NCI-H1436 (cell line): ENCODE data around the gene ASXL1.
A peak's percentile ranks its signal among the peaks of the same experiment; 100 is the strongest.
"Not testable (repeated sequence)": the region's sequence is repeated elsewhere in the genome, so short reads cannot be mapped to it uniquely, and the experiment has no call there.

Experiments
- DNase-seq: peaks from one replicate; lab custom pipeline; 2025; lab: John Stamatoyannopoulos, UW

ASXL1 gene

GRCh38 chr20:32337937-32338661 is 20.0 kb upstream of the ASXL1 start:
- DNase-seq, result no peak

DNA sequence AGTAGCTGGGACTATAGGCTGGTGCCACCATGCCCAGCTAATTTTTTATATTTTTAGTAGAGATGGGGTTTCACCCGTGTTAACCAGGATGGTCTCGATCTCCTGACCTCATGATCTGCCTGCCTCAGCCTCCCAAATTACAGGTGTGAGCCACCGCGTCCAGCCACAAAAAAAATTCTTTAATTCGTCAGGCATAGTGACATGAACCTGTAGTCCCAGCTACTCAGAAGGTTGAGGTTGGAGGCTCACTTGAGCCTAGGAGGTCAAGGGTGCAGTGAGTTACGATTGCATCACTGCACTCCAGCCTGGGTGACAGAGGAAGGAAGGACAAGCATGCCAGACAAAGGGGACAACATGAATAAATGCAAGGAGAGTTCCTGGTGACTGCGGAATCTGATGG is 19.5 kb upstream of the ASXL1 start:
- DNase-seq, result no peak

DNA sequence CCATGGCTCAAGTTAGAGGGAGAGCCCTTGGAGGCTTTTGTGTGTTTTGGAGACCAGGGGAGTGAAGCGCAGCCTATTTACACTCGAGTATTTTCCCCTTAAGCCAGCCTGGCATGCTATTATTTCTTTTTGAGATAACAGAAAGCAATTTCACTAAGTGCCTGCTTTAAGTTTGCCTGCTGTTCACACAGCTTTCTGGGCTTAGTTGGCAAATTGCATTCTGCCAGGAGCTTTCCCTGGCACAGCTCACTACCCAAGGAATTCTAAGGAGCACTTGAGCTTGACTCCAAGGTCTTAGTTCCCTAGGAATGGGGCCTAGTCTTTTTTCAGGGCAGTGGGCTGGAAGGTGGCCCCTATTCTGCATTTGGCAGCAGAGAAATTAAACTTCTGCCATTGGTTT is 19.0 kb upstream of the ASXL1 start:
- DNase-seq, result no peak

DNA sequence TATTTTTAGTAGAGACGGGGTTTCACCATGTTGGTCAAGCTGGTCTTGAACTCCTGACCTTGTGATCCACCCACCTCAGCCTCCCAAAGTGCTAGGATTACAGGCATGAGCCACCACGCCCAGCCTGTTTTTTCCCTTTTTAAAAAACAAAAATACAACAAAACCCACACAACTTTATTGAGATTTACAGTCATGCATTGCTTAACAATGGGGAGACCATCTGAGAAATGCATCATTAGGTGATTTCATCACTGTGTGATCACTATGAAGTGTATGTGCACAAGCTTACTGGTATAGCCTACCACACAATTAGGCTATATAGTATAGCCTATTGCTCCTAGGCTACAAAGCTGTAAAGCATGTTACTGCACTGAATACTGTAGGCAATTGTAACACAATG is 17.1 kb upstream of the ASXL1 start:
- DNase-seq, result not testable (repeated sequence)

DNA sequence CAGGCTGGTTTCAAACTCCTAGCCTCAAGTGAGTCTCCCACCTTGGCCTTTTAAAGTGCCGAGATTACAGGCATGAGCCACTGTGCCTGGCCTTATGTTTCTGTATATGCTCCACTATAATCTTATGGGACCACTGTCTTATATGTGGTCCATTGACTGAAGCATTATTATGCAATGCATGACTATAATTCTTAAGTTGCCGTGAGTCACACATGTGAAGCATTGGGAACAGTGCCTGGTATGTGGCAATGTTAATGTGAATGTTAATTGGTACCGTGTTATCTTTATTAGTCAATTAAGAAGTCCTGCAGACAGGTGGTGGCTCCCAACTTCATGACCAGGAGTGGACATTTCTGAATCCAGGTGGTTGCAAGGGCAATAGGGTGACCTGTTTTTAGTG is 14.7 kb upstream of the ASXL1 start:
- no peak for DNase-seq

- no peak for DNase-seq
Measured at GRCh38 chr20:32344835-32345506, 13.2 kb upstream of the ASXL1 start.

GRCh38 chr20:32348207-32348606 is 9.9 kb upstream of the ASXL1 start:
- no peak for DNase-seq

GRCh38 chr20:32350421-32350820 is 7.7 kb upstream of the ASXL1 start:
- DNase-seq, result no peak

DNA sequence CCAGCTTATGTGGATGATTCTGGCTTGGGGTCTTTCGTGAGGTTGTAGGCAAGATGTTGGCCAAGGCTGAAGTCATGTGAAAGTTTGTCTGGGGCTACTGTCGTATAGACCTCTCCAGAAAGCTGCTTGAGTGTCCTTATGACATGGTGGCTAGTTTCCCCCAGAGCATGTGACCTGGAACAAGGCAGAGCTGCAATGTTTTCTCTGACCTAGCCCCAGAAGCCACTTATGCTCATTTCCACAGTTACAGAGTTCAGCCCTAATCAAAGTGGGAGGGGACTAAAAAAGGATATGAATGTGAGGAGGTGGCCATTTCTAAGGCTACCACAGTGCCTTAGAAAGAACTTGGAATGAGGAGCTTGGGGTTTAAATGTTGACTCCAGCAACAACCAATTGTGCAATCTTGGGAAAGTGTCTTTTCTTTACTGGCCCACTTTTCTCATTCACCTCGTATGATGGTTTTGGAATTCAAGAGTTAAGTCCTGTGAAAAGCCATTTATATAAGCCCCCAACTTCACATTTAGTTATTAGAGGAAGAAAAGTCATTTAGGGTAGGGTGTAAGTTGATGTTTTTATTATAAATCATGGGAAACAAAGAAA is 5.9 kb upstream of the ASXL1 start:
- no peak for DNase-seq

- DNase-seq, result no peak
Measured at GRCh38 chr20:32353848-32354496, 4.2 kb upstream of the ASXL1 start.

GRCh38 chr20:32354592-32355416 is 3.3 kb upstream of the ASXL1 start:
- DNase-seq, result no peak

DNA sequence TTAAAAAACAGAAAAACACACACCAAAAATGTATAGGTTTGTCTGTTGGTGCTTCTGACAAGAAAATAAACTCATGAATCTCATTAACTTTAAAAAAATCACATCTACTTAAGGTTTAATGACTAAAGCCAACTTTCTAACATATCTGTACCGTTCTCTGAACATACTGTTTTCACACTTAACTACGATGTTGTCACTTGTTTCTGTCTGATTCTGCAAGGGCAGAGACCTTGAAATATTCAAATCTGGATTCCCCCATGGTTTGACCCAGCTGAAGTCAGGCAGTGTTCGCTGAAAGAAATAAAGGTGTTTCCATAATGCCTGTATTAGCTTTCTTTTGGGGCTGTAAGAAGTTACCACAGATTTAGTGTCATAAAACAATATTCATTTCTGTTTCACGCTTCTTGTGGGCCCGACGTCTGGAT is 2.7 kb upstream of the ASXL1 start:
- DNase-seq, result no peak

DNA sequence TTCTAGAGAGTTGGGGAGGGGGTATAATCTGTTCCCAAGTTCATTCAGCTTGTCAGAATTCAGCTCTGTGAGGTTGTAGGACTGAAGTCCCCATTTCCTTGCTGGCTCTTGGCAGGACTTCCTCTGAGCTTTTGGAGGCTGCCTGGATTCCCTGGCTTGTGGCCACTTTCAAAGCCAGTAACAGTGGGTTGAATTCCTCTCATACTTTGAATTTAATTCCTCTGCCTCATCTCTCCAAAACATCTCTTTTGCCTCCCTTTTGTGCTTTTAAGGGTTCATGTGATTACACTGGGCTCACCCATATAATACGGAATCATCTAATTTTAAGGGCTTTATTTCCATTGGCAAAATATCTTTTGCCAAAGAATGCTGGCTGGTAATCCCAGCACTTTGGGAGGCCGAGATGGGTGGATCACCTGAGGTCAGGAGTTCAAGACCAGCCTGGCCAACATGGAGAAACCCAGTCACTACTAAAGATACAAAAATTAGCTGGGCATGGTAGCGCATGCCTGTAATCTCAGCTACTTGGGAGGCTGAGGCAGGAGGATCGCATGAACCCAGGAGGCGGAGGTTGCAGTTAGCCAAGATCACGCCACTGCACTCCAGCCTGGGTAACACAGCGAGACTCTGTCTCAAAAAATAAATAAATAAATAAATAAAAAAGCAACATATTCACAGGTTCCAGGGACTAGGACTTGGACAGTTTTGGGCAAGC is 2.1 kb upstream of the ASXL1 start:
- DNase-seq, result not testable (repeated sequence)

DNA sequence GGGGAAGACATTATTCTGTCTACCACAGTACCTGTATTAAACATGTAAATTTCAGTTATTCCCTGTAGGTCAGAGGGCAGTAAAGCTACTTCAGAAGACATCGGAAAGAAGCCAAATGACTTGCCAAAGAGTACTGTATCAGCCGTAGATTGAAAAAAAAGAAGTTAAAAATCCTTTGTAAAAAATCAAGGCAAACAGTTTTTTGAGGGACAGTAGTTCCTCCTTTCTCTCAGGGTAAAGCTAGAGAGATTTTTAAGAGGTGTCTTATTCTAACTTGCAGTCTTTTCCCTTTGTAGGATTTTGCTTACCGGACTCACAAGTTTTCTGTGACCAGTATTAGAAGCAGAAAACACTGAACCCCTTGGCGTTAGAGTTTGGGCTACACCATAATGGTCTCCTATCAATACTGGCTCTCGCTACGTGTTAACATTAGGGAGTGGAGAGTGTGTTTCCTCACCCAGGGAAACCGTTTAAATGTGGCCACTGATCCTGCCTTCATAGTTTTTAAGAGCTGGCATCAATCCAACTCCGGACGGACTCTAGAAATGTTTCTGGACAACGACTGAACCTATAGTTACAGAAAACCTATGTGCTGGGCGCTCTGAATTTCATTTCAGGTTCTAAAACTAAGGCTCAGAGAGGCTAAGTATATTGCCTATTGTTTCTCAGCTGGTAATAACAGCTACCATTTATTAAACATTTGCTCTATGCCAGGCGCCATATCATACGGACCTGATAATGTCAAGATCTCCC is 1.3 kb upstream of the ASXL1 start:
- no peak for DNase-seq

GRCh38 chr20:32357375-32357868 is 709 bp upstream of the ASXL1 start:
- no peak for DNase-seq

DNA sequence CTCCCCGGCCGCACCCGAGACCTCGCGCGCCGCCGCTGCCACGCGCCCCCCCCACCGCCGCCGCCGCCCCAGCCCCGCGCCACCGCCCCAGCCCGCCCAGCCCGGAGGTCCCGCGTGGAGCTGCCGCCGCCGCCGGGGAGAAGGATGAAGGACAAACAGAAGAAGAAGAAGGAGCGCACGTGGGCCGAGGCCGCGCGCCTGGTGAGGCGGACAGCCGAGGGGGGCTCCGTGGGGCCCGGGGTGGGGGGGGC is 426 bp downstream of the ASXL1 start:
- no peak for DNase-seq

DNA sequence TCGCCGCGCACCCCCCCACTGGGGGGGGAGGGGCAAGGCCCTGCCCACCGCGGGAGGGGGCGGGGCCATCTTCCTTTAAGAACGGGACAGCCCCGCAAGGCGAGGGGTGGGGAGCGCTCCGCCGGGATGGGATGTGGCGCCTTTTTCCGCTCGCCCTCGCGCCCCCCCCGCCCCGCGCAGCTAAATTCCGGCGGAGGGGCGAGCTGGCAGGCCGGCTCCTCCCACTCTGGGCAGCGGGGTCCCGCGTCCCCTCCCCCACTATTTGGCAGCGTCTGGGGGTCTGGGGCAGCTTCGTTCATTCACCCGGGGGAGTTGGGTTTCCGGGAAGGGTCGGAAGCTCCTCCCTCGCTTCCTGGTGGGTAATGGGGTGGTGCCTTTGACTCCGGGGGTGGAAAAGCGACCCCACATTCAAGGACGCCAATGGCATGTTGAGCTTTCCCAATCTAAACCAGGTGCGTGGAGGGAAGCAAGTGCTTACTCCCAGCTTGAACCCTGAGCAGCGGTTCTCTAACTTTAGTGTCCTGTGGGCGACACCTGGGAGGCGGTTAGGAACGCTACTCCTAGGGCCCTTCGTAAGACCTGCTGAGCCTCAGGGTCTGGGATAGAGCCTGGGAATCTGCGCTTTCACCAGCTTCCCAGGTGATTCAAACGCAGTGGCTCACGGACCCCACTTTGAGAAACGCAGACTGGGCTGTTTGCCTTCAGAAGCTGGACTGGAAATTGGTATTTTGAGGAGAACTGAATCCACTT is 927 bp downstream of the ASXL1 start:
- peak; percentile 48 for DNase-seq

DNA sequence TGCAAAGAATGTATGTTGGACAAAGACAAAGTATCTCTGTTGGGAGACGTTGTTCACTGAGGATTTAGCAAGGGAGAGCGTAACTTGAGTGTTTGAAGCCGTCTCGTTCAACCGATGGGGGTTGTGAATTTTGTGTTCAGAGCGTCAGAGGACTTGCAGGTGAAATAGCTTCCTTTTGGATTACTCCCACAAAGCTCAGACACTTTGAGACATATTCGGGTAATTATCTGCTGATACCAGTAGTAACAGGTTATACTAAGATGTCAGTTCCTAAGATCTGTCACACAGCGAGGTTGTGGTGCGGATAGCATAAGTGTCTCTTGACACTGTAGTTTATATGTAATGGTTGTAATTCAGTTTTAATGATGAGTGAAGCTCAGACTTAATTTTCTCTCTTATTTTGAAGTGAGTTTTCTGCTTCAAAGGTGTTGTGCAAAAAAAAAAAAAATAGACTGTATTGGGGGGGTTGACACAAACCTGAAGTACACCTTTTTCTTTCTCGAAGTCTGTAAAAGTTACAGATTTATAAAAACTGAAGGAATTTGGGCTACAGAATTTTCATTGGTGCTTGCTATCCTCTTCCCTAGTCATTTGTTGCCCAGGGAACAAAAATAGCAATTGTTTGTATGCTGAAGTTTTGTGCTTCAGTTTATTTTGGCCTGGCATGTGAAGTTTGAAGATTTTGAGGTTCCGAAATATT is 1.7 kb downstream of the ASXL1 start:
- no peak for DNase-seq

DNA sequence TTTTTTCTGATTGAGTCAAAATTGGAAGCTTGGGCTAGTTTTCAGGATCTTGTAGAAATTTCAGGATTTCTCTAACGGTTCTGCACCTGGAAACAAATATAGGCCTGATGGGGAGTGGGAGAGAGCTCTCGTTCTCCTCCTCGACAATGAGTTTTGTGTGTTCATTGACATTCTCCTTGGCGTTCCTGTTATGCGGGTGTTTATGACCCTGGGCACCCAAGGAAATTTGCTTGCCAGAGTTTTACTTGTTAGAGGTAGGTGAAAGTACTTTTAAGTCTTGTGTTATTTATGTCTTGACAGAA is 2.2 kb downstream of the ASXL1 start:
- no peak for DNase-seq
